K562 (cell line): ENCODE results near the gene MAP4K1.

Experiments used
- EZH2 ChIP-seq: IDR thresholded peaks from 2 replicates; pipeline ENCODE4 v1.6.1; 2012; ENCODE audit warnings: low read depth, mild to moderate bottlenecking, inconsistent platforms, low read length, borderline replicate concordance
- KAT7 ChIP-seq: sonication (generic); formaldehyde crosslinking; IDR thresholded peaks from 2 replicates; pipeline ENCODE4 v1.8.0; 2022; ENCODE audit warnings: missing genetic modification reagents, mild to moderate bottlenecking, borderline replicate concordance
- NRF1 ChIP-seq, 2 experiments: fragments of 450-650 bp; IDR thresholded peaks in 1 of 2; conservative IDR thresholded peaks in 1 of 2; 2 replicates each; pipeline ENCODE4 v1.6.1; 2014; ENCODE audit warnings: mild to moderate bottlenecking in 2 of 2
- ZNF274 ChIP-seq: IDR thresholded peaks from 2 replicates; pipeline ENCODE4 v1.6.1; 2011; ENCODE audit warnings: low read depth, mild to moderate bottlenecking, low read length, moderate library complexity, borderline replicate concordance
- TF ChIP-seq, protein P1 (sequence below), 2 experiments: fragments of 450-650 bp in 1 of 2; sonication (generic) in 1 of 2; formaldehyde crosslinking; conservative IDR thresholded peaks; 2 replicates each; pipeline versions ENCODE4 v1.4.0 to v1.8.1; 2020 to 2022; ENCODE audit warnings: mild to moderate bottlenecking in 1 of 2, missing genetic modification reagents in 1 of 2

DNA sequence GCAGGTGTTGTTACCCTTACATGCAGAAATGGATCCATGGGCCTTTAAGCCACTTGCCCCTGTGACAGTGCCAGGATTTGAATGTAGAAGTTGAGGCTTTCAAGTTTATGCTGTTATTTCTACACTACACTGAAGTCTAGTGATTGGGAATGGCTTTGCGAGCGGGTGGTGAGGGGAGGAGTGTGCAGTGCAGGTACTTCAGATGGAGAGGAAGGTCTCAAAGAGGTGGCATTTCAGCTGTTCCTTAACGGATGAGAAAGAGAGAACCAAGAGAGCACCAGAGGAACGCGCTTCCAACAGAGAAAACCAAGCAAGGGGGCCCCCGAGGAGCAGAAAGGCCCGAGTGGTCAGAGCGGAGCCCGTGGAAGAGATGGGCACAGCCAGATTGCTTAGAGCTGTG, 43.0 kb upstream of the MAP4K1 start:
- TF ChIP-seq EZH2, result no peak
- TF ChIP-seq ZNF274, result no peak
- TF ChIP-seq KAT7 (CRISPR knock-in tag), result no peak
- TF ChIP-seq, protein P1, sequence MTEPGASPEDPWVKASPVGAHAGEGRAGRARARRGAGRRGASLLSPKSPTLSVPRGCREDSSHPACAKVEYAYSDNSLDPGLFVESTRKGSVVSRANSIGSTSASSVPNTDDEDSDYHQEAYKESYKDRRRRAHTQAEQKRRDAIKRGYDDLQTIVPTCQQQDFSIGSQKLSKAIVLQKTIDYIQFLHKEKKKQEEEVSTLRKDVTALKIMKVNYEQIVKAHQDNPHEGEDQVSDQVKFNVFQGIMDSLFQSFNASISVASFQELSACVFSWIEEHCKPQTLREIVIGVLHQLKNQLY (CRISPR knock-in tag; conservative IDR thresholded peaks at IDR 0.05), result no peak
- no peak for TF ChIP-seq NRF1 (conservative IDR thresholded peaks at IDR 0.05 in 1 of 2, IDR thresholded peaks at IDR 0.05 in 1 of 2)
